Smooth muscle cell (in vitro differentiated cells): Measurements from ENCODE around the gene PAX7. TPM values are rescaled to one million over a fixed set of nuclear protein-coding genes. Genes with fewer than 3 reads are reported as not detected.

Source experiments
- DNase-seq: peaks from one replicate; lab custom pipeline; 2025; ENCODE audit not compliant: unreplicated experiment; lab: John Stamatoyannopoulos, UW
- H2AFZ ChIP-seq: fragments of 200-600 bp; sonication (generic); 2 replicates; pipeline ENCODE4 v1.6.0; 2016; ENCODE audit warnings: antibody characterized with exemption, low read depth, mild to moderate bottlenecking
- H3F3A ChIP-seq: fragments of 200-600 bp; sonication (generic); 2 replicates; pipeline ENCODE4 v1.6.0; 2017; ENCODE audit warnings: antibody characterized with exemption, low read depth
- H3K27ac ChIP-seq: fragments of 200-600 bp; sonication (generic); 2 replicates; pipeline ENCODE4 v1.5.1; 2016; ENCODE audit warnings: low read depth, mild to moderate bottlenecking
- H3K27me3 ChIP-seq: fragments of 200-600 bp; sonication (generic); 2 replicates; pipeline ENCODE4 v1.6.1; 2016; ENCODE audit warnings: low read depth, mild to moderate bottlenecking
- H3K36me3 ChIP-seq: fragments of 200-600 bp; sonication (generic); 2 replicates; pipeline ENCODE4 v1.5.1; 2016; ENCODE audit warnings: low read depth
- H3K4me1 ChIP-seq: fragments of 200-600 bp; sonication (generic); 2 replicates; pipeline ENCODE4 v1.5.1; 2016; ENCODE audit warnings: low read depth
- H3K4me2 ChIP-seq: fragments of 200-600 bp; sonication (generic); 2 replicates; pipeline ENCODE4 v1.6.0; 2016; ENCODE audit warnings: mild to moderate bottlenecking
- H3K4me3 ChIP-seq: fragments of 200-600 bp; sonication (generic); 2 replicates; pipeline ENCODE4 v1.5.1; 2016; ENCODE audit warnings: mild to moderate bottlenecking
- H3K79me2 ChIP-seq: fragments of 200-600 bp; sonication (generic); 2 replicates; pipeline ENCODE4 v1.6.0; 2016; ENCODE audit warnings: low read depth, mild to moderate bottlenecking
- H3K9ac ChIP-seq: fragments of 200-600 bp; sonication (generic); 2 replicates; pipeline ENCODE4 v1.6.0; 2016; ENCODE audit warnings: low read depth
- H3K9me3 ChIP-seq: fragments of 200-600 bp; sonication (generic); replicated peaks from 2 replicates; pipeline ENCODE4 v1.5.1; 2016; ENCODE audit warnings: low read depth
- H4K20me1 ChIP-seq: fragments of 200-600 bp; sonication (generic); 2 replicates; pipeline ENCODE4 v1.6.0; 2016; ENCODE audit warnings: low read depth
- WGBS: methylation state at CpG from one replicate; pipeline ENCODE4 v1.1.7; 2016; ENCODE audit warnings: low lambda C conversion rate; 5-methylcytosine and 5-hydroxymethylcytosine counted together
- polyA plus RNA-seq: library from polyadenylated mRNA; unstranded; fragments of >200 nt; fragmentation: Nextera tagmentation; extraction: Ambion mirVana; gene quantifications from 2 replicates; pipeline ENCODE4 v1.2.1, GENCODE V29; 2016
- total RNA-seq: library from RNA; depleted of rRNA; stranded (reverse); fragments of >200 nt; gene quantifications from 2 replicates; pipeline ENCODE4 v1.2.3, GENCODE V29; 2014
- TF ChIP-seq, protein P1 (sequence below): fragments of 200-600 bp; sonication (generic); IDR thresholded peaks from 2 replicates; pipeline ENCODE4 v1.5.1; 2017; ENCODE audit warnings: borderline replicate concordance, mild to moderate bottlenecking, antibody characterized with exemption; ENCODE audit not compliant: insufficient read depth, poor library complexity, severe bottlenecking

PAX7 gene
- total and polyA plus RNA-seq, 2 experiments from 2014 or later = not detected

DNA sequence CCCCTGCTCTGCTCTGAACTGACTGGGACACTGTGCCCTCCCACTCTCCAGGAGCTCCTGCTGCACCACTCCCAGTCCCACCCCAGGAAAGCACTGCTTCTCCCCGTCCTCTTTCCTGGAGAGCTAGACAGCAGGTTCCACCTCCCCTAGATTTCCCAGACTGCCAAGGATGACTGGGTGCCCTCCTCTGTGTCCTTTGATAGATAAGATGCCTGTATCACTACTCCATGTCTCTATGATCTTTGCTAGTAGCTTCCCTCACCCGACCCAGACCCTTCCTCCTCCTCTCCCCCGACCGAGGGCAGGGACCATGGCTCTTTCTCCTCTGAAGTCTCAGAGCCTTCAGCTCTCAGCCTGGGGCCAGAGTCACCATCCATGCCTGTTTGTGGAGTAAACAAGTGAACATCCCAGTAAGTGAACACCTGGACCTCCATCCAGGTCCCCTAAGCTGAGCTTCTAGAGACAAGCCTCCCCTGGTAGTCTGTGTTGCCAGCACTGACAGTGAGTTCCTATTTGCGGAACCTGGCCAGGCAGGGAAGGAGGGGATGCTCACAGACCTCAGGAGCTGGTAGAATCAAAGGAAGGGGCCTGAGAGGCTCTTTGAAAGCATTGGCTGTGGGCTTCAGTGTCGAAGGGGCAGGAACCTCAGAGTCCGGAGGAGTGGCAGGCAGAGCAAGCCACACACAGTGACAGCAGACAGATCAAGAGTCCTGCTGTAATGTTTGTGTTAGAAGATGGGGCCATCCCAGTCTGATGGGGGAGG is 104.0 kb downstream of the PAX7 start:
- Histone ChIP-seq H3K79me2 (no peaks in the 10 kb centered on the region), H3K4me2 (no peak overlapping the region), H3K9me3 (no peaks in the 10 kb centered on the region), H3K4me3 (no peak overlapping the region), H3K27ac (no peak overlapping the region), H3K27me3 (peaks cover 15% of the 10 kb centered on the region), H3F3A (no peaks in the 10 kb centered on the region), H4K20me1 (no peaks in the 10 kb centered on the region), H3K4me1 (no peaks in the 10 kb centered on the region), H3K36me3 (no peaks in the 10 kb centered on the region), H2AFZ (no peak overlapping the region), H3K9ac (no peak overlapping the region)
- 80% methylated on average over 7 of the region's 7 CpGs for WGBS
- TF ChIP-seq, protein P1, sequence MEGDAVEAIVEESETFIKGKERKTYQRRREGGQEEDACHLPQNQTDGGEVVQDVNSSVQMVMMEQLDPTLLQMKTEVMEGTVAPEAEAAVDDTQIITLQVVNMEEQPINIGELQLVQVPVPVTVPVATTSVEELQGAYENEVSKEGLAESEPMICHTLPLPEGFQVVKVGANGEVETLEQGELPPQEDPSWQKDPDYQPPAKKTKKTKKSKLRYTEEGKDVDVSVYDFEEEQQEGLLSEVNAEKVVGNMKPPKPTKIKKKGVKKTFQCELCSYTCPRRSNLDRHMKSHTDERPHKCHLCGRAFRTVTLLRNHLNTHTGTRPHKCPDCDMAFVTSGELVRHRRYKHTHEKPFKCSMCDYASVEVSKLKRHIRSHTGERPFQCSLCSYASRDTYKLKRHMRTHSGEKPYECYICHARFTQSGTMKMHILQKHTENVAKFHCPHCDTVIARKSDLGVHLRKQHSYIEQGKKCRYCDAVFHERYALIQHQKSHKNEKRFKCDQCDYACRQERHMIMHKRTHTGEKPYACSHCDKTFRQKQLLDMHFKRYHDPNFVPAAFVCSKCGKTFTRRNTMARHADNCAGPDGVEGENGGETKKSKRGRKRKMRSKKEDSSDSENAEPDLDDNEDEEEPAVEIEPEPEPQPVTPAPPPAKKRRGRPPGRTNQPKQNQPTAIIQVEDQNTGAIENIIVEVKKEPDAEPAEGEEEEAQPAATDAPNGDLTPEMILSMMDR = no peak
- DNase-seq = no peak

DNA sequence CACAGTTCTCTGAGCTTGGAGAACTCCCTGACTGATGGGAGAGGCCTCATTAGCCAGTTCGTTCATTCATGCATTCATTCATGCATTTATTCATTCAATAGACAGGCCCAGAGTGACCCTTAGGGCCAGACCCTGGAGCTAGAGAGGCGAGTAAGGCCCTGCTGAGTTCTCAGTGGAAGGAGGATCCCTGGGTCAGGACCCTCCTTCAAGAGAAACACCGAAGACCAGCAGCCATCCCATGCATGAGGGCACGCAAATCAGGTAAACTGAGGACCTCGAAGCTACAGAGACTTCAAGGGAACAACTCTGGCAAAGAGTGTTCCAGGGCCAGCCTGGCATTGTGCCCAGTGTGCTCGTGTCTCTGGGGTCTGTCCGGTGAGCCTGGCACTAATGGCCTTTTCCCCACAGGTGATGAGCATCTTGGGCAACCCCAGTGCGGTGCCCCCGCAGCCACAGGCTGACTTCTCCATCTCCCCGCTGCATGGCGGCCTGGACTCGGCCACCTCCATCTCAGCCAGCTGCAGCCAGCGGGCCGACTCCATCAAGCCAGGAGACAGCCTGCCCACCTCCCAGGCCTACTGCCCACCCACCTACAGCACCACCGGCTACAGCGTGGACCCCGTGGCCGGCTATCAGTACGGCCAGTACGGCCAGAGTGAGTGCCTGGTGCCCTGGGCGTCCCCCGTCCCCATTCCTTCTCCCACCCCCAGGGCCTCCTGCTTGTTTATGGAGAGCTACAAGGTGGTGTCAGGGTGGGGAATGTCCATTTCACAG is 104.8 kb downstream of the PAX7 start:
- no peak overlapping the region for H2AFZ ChIP-seq
- no peak overlapping the region for H3K9ac ChIP-seq
- H3K4me2 ChIP-seq = no peak overlapping the region
- H3K27me3 ChIP-seq = peaks cover 15% of the 10 kb centered on the region
- H3K36me3 ChIP-seq = no peaks in the 10 kb centered on the region
- WGBS = 94% methylated on average over 21 of the region's 22 CpGs
- H4K20me1 ChIP-seq = no peaks in the 10 kb centered on the region
- DNase-seq = no peak
- no peaks in the 10 kb centered on the region for H3K9me3 ChIP-seq
- TF ChIP-seq, protein P1 = no peak
- no peak overlapping the region for H3K27ac ChIP-seq
- H3K4me1 ChIP-seq = no peaks in the 10 kb centered on the region
- H3F3A ChIP-seq = no peaks in the 10 kb centered on the region
- H3K79me2 ChIP-seq = no peaks in the 10 kb centered on the region
- no peak overlapping the region for H3K4me3 ChIP-seq

DNA sequence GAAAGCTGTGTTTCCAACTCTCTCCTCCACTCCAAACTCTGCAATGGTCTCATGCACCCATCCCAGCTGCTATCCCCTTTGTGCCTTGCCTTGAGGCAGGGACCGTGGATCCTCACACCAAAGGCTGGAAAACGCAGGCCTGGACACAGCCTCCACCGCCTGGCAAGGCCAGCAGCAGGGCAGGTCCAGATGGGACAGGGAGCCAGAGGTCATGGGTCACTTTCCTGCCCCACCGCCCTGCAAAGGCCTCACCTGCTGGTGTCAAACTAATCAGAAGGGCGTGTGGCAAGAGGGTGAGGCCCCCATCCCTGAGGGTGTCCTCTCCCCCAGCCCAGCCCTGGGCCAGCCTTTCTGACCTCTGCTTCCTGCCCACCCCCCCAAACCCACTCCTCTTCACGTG is 106.3 kb downstream of the PAX7 start:
- no peaks in the 10 kb centered on the region for H3K4me1 ChIP-seq
- peaks cover 23% of the 10 kb centered on the region for H3K27me3 ChIP-seq
- H3K36me3 ChIP-seq = no peaks in the 10 kb centered on the region
- H3K9ac ChIP-seq = no peak overlapping the region
- no peaks in the 10 kb centered on the region for H3K79me2 ChIP-seq
- H3K9me3 ChIP-seq = no peaks in the 10 kb centered on the region
- TF ChIP-seq, protein P1 = no peak
- H2AFZ ChIP-seq = no peak overlapping the region
- H3K27ac ChIP-seq = no peak overlapping the region
- DNase-seq = no peak
- H4K20me1 ChIP-seq = no peaks in the 10 kb centered on the region
- 81% methylated on average over 5 of the region's 6 CpGs for WGBS
- H3K4me2 ChIP-seq = no peak overlapping the region
- H3F3A ChIP-seq = no peaks in the 10 kb centered on the region
- H3K4me3 ChIP-seq = no peak overlapping the region

DNA sequence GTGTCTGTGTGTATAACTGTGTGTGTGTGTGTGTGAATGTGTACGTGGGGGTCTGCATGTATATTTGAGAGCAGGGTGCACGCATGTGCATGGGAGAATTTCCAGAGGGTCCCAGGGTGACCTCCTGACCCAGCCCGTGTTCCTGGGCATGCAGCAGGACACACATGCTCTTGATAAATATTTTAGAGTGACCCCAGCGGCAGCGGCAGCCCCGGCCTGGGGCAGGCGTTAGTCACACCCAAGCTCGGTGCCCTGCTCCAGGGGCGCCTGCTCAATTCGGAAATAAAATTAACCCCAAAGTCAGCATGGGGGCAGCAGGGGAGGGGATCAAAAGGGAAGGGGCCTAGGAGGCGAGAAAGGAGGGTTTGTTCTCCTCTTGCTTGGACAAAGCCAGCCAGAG is 107.5 kb downstream of the PAX7 start:
- 78% methylated on average over 11 of the region's 11 CpGs for WGBS
- TF ChIP-seq, protein P1 = no peak

More for the DNA sequence above, 107.5 kb downstream of the PAX7 start:
- H3K27ac ChIP-seq = no peak overlapping the region
- no peak overlapping the region for H3K4me3 ChIP-seq
- H2AFZ ChIP-seq = no peak overlapping the region
- H3K36me3 ChIP-seq = no peaks in the 10 kb centered on the region
- no peak overlapping the region for H3K9ac ChIP-seq
- H3F3A ChIP-seq = no peaks in the 10 kb centered on the region
- no peak overlapping the region for H3K4me2 ChIP-seq
- peaks cover 24% of the 10 kb centered on the region for H3K27me3 ChIP-seq
- H3K4me1 ChIP-seq = no peaks in the 10 kb centered on the region
- H3K9me3 ChIP-seq = no peaks in the 10 kb centered on the region
- H4K20me1 ChIP-seq = no peaks in the 10 kb centered on the region
- no peaks in the 10 kb centered on the region for H3K79me2 ChIP-seq
- DNase-seq = no peak
